BE2C (cell line): Measurements from ENCODE around the gene DPF3.
A peak's percentile ranks its signal among the peaks of the same experiment; 100 is the strongest.

ENCODE experiments used
- DNase-seq: peaks from one replicate; pipeline ENCODE4 v3.0.0-alpha.2; 2020
- H3K27me3 ChIP-seq: fragments of 250-450 bp; sonication (Bioruptor Pico); 2 replicates; pipeline ENCODE4 v1.5.1; 2020; ENCODE audit warnings: mild to moderate bottlenecking
- H3K36me3 ChIP-seq: fragments of 250-450 bp; sonication (Bioruptor Pico); 2 replicates; pipeline ENCODE4 v1.5.1; 2020; ENCODE audit warnings: mild to moderate bottlenecking
- H3K4me1 ChIP-seq: fragments of 250-450 bp; sonication (Bioruptor Pico); 2 replicates; pipeline ENCODE4 v1.5.1; 2020
- H3K4me3 ChIP-seq: 2 replicates; pipeline ENCODE4 v1.5.1; 2011; ENCODE audit warnings: low read depth, low read length
- H3K9me3 ChIP-seq: fragments of 250-450 bp; sonication (Bioruptor Pico); 2 replicates; pipeline ENCODE4 v1.5.1; 2020
- TF ChIP-seq, protein P1 (sequence below): IDR thresholded peaks from 2 replicates; pipeline ENCODE4 v1.5.1; 2012; ENCODE audit warnings: mild to moderate bottlenecking, low read depth, low read length

The DPF3 gene

DNA sequence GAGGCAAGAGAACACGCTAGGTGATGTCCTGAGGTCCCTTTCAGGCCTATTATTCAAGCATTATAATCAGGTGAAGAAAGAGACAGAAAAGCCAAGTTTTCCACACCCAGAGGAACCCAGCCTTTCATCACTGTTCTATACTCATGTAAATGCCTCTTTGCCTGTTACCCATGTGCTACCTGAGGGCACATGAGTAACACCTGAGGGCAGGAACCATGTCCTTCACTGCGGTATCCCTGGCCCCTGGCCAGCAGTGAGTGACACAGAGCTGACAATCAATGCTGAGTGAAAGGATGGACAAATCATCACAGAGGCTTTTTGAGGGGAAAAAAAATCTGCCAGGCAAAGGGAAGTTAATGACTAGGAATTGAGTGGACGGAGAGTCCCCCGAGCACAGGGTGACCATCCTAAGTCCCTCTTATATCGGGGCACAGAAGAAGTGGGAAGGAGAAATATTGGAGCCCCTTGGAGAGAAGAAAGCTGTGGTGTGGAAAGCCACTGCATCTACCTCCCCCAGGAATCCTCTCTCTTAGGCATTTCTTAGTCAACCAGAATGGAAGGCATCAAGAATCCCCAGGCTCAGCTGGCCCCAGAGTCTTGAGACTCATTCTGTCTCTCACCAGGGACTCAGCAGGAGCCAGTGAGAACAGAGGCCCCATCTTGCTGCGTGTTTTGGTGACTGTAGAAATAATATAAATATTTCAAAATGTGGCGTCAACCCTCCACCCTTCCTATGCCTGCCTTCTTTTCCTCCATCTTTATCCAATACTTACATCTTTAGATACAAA, 212.9 kb downstream of the DPF3 start:
- Histone ChIP-seq H3K9me3 (no peaks in the 10 kb centered on the region; the same call in 1 of the 2 replicates), H3K36me3 (no peaks in the 10 kb centered on the region; the same call in none of the 2 replicates), H3K4me3 (no peak overlapping the region), H3K4me1 (peaks cover 20% of the 10 kb centered on the region), H3K27me3 (no peaks in the 10 kb centered on the region)
- TF ChIP-seq, protein P1, sequence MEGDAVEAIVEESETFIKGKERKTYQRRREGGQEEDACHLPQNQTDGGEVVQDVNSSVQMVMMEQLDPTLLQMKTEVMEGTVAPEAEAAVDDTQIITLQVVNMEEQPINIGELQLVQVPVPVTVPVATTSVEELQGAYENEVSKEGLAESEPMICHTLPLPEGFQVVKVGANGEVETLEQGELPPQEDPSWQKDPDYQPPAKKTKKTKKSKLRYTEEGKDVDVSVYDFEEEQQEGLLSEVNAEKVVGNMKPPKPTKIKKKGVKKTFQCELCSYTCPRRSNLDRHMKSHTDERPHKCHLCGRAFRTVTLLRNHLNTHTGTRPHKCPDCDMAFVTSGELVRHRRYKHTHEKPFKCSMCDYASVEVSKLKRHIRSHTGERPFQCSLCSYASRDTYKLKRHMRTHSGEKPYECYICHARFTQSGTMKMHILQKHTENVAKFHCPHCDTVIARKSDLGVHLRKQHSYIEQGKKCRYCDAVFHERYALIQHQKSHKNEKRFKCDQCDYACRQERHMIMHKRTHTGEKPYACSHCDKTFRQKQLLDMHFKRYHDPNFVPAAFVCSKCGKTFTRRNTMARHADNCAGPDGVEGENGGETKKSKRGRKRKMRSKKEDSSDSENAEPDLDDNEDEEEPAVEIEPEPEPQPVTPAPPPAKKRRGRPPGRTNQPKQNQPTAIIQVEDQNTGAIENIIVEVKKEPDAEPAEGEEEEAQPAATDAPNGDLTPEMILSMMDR = no peak
- DNase-seq = no peak

DNA sequence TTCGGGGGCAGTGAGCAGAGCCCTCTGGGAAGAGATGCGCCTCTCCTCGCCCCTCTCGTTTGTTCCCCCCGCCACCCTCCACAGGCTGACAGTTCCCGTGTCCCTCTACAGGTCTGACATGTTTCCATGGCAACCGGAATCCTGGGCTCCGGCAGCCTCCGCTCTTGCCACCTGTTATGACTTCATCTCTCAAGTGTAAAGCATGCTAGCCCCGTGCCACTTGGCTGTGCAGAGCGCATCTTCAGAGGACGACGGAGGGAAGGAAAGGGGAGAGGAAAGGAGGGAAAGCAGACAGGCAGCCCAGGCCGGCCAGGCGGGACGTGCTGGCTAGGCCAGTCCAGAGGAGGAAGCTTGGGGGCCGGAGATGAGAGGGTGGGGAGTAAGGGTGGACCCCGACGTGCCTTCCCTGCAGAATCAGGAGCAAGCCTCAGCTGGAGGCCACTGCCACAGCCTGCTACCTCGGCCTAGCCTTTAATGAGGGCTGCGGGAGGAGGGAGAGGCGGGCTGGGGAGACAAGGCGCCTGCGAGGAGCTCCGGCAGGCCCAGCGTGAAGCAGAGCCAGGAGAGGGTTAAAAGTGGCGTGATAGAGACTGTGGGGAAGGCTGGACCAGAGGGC, 214.3 kb downstream of the DPF3 start:
- Histone ChIP-seq H3K4me1 (peaks cover 17% of the 10 kb centered on the region), H3K4me3 (no peak overlapping the region), H3K9me3 (no peaks in the 10 kb centered on the region; the same call in 1 of the 2 replicates), H3K36me3 (peaks cover 2% of the 10 kb centered on the region), H3K27me3 (no peaks in the 10 kb centered on the region)
- peak; percentile 51 for DNase-seq
- TF ChIP-seq, protein P1 = no peak

DNA sequence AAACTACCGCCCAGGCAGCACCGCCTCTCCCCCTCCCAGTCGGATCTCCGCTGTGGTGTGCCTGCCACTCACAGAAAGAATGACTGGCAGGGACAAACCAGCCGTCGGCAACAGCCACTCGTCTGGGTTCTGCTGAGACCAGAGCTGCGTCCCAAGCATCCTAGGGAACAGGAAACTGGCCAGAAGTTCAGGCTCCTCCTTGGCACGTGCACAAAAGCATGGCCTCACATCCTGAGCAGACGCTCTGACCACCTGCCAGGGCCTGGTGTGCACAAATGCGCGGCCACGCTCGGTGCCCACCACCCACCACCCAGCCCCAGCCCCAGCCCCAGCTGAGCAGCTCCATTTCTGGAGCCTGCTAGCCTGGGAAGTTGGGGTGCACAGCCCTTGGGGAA, 214.8 kb downstream of the DPF3 start:
- H3K36me3 ChIP-seq = peaks cover 7% of the 10 kb centered on the region
- TF ChIP-seq, protein P1 = no peak
- no peak overlapping the region for H3K4me3 ChIP-seq
- H3K9me3 ChIP-seq = no peaks in the 10 kb centered on the region; the same call in 1 of the 2 replicates
- H3K4me1 ChIP-seq = peaks cover 17% of the 10 kb centered on the region
- DNase-seq = peak; percentile 78
- no peaks in the 10 kb centered on the region for H3K27me3 ChIP-seq

DNA sequence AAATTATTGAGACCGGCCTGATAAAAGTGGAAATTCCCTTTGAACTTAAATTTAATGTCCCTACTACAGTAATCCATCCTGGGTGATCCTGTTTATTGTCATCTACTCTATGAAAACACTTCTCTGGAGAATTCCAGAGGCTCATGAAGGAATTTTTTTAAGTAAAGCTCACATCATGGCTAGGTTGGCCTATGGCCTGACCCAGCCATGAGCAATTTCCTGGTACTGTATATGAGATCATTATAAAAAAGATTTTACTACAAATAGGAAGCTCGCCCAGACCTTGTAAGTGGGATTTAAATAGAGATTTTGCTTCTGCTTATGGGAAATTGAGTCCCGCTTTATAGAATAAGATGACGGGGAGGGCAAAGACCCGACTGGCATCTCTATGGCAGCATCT, 215.5 kb downstream of the DPF3 start:
- TF ChIP-seq, protein P1 = no peak
- H3K36me3 ChIP-seq = peaks cover 14% of the 10 kb centered on the region
- no peaks in the 10 kb centered on the region for H3K27me3 ChIP-seq
- no peaks in the 10 kb centered on the region; the same call in 1 of the 2 replicates for H3K9me3 ChIP-seq
- H3K4me3 ChIP-seq = no peak overlapping the region
- no peak for DNase-seq
- H3K4me1 ChIP-seq = peaks cover 17% of the 10 kb centered on the region

DNA sequence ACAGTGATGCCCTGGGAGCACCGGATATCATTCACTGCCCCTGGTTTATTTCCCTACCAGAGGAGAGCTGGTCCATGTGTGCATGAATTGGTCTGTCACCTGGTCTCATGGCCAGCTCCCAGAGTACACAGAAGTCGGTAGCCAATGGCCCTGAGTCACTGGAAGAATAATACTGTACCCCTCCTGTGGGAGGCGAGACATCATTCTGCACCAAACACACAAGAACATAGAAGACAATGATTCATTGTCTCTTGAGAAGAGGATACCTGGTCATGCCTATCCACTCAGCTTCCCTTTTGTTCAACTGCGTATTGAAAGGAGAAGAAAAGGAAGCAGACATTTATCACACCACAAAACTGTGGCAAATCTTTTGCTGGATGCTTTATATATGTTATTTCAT, 216.2 kb downstream of the DPF3 start:
- Histone ChIP-seq H3K27me3 (no peaks in the 10 kb centered on the region), H3K36me3 (peaks cover 14% of the 10 kb centered on the region), H3K9me3 (no peaks in the 10 kb centered on the region; the same call in 1 of the 2 replicates), H3K4me1 (peaks cover 17% of the 10 kb centered on the region), H3K4me3 (no peak overlapping the region)
- TF ChIP-seq, protein P1 = no peak
- DNase-seq = no peak

DNA sequence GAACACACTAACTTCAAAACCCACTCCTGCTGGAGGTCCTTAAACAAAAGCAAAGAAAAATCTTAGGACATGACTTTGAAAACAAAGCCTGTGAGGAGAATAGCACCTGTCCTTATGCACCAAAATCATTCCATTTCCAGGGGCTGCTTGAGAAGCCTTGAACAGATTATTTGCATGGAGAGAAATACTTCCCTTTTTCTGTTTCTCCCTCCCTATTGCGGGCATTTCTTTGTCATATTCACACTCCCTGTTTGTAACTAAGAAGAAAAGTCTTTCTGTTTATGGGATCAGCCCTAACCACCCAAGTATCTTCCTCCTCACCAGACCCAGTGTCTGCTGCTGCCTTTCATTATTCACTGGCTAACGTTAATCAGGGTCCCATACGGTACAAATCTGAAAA, 218.8 kb downstream of the DPF3 start:
- H3K4me3 ChIP-seq = no peak overlapping the region
- DNase-seq = no peak
- H3K36me3 ChIP-seq = peaks cover 14% of the 10 kb centered on the region
- no peaks in the 10 kb centered on the region; the same call in 1 of the 2 replicates for H3K9me3 ChIP-seq
- no peaks in the 10 kb centered on the region for H3K27me3 ChIP-seq
- TF ChIP-seq, protein P1 = no peak
- H3K4me1 ChIP-seq = peaks cover 17% of the 10 kb centered on the region
